AG09309 (cell line): ENCODE measurements around the gene LIMK2.

ENCODE experiments used
- DNase-seq: peaks from one replicate; pipeline ENCODE4 v3.0.0-alpha.2; 2010; ENCODE audit warnings: low read depth
- H3K4me3 ChIP-seq: 2 replicates; pipeline ENCODE4 v1.5.1; 2011; ENCODE audit warnings: mild to moderate bottlenecking, low read depth, low read length, moderate library complexity; ENCODE audit not compliant: control insufficient read depth
- TF ChIP-seq, protein P1 (sequence below): IDR thresholded peaks from 2 replicates; pipeline ENCODE4 v1.5.1; 2011; ENCODE audit warnings: mild to moderate bottlenecking, low read depth, low read length, inconsistent platforms; ENCODE audit not compliant: insufficient read depth, control insufficient read depth; ENCODE audit errors: missing control alignments

LIMK2 gene

DNA sequence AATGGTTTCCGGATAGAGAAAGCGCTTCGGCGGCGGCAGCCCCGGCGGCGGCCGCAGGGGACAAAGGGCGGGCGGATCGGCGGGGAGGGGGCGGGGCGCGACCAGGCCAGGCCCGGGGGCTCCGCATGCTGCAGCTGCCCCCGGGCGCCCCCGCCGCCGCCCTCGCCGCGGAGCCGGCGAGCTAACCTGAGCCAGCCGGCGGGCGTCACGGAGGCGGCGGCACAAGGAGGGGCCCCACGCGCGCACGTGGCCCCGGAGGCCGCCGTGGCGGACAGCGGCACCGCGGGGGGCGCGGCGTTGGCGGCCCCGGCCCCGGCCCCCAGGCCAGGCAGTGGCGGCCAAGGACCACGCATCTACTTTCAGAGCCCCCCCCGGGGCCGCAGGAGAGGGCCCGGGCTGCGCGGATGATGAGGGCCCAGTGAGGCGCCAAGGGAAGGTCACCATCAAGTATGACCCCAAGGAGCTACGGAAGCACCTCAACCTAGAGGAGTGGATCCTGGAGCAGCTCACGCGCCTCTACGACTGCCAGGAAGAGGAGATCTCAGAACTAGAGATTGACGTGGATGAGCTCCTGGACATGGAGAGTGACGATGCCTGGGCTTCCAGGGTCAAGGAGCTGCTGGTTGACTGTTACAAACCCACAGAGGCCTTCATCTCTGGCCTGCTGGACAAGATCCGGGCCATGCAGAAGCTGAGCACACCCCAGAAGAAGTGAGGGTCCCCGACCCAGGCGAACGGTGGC is 64.5 kb downstream of the LIMK2 start:
- no peak for DNase-seq
- no peak overlapping the region for H3K4me3 ChIP-seq
- TF ChIP-seq, protein P1, sequence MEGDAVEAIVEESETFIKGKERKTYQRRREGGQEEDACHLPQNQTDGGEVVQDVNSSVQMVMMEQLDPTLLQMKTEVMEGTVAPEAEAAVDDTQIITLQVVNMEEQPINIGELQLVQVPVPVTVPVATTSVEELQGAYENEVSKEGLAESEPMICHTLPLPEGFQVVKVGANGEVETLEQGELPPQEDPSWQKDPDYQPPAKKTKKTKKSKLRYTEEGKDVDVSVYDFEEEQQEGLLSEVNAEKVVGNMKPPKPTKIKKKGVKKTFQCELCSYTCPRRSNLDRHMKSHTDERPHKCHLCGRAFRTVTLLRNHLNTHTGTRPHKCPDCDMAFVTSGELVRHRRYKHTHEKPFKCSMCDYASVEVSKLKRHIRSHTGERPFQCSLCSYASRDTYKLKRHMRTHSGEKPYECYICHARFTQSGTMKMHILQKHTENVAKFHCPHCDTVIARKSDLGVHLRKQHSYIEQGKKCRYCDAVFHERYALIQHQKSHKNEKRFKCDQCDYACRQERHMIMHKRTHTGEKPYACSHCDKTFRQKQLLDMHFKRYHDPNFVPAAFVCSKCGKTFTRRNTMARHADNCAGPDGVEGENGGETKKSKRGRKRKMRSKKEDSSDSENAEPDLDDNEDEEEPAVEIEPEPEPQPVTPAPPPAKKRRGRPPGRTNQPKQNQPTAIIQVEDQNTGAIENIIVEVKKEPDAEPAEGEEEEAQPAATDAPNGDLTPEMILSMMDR: no peak

DNA sequence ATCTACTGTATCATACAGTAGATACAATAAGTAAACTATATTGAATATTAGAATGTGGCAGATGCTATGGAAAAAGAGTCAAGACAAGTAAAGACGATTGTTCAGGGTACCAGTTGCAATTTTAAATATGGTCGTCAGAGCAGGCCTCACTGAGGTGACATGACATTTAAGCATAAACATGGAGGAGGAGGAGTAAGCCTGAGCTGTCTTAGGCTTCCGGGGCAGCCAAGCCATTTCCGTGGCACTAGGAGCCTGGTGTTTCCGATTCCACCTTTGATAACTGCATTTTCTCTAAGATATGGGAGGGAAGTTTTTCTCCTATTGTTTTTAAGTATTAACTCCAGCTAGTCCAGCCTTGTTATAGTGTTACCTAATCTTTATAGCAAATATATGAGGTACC is 65.6 kb downstream of the LIMK2 start:
- TF ChIP-seq, protein P1: no peak

DNA sequence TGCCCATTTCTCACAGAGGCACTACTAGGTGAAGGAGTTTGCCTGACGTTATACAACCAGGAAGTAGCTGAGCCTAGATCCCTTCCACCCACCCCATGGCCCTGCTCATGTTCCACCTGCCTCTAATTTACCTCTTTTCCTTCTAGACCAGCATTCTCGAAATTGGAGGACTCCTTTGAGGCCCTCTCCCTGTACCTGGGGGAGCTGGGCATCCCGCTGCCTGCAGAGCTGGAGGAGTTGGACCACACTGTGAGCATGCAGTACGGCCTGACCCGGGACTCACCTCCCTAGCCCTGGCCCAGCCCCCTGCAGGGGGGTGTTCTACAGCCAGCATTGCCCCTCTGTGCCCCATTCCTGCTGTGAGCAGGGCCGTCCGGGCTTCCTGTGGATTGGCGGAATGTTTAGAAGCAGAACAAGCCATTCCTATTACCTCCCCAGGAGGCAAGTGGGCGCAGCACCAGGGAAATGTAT is 66.1 kb downstream of the LIMK2 start:
- no peak for DNase-seq
- H3K4me3 ChIP-seq: no peak overlapping the region
- TF ChIP-seq, protein P1: no peak

More for the DNA sequence above, 65.6 kb downstream of the LIMK2 start:
- no peak for DNase-seq
- no peak overlapping the region for H3K4me3 ChIP-seq

DNA sequence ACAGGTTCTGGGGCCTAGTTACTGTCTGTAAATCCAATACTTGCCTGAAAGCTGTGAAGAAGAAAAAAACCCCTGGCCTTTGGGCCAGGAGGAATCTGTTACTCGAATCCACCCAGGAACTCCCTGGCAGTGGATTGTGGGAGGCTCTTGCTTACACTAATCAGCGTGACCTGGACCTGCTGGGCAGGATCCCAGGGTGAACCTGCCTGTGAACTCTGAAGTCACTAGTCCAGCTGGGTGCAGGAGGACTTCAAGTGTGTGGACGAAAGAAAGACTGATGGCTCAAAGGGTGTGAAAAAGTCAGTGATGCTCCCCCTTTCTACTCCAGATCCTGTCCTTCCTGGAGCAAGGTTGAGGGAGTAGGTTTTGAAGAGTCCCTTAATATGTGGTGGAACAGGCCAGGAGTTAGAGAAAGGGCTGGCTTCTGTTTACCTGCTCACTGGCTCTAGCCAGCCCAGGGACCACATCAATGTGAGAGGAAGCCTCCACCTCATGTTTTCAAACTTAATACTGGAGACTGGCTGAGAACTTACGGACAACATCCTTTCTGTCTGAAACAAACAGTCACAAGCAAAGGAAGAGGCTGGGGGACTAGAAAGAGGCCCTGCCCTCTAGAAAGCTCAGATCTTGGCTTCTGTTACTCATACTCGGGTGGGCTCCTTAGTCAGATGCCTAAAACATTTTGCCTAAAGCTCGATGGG is 66.7 kb downstream of the LIMK2 start:
- no peak for DNase-seq
- TF ChIP-seq, protein P1: no peak
- no peak overlapping the region for H3K4me3 ChIP-seq

DNA sequence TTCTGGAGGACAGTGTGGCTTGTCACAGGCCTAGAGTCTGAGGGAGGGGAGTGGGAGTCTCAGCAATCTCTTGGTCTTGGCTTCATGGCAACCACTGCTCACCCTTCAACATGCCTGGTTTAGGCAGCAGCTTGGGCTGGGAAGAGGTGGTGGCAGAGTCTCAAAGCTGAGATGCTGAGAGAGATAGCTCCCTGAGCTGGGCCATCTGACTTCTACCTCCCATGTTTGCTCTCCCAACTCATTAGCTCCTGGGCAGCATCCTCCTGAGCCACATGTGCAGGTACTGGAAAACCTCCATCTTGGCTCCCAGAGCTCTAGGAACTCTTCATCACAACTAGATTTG is 67.2 kb downstream of the LIMK2 start:
- TF ChIP-seq, protein P1: no peak
- no peak overlapping the region for H3K4me3 ChIP-seq
- DNase-seq: no peak

DNA sequence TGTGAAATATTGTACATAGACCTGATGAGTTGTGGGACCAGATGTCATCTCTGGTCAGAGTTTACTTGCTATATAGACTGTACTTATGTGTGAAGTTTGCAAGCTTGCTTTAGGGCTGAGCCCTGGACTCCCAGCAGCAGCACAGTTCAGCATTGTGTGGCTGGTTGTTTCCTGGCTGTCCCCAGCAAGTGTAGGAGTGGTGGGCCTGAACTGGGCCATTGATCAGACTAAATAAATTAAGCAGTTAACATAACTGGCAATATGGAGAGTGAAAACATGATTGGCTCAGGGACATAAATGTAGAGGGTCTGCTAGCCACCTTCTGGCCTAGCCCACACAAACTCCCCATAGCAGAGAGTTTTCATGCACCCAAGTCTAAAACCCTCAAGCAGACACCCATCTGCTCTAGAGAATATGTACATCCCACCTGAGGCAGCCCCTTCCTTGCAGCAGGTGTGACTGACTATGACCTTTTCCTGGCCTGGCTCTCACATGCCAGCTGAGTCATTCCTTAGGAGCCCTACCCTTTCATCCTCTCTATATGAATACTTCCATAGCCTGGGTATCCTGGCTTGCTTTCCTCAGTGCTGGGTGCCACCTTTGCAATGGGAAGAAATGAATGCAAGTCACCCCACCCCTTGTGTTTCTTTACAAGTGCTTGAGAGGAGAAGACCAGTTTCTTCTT is 67.9 kb downstream of the LIMK2 start:
- DNase-seq: no peak
- TF ChIP-seq, protein P1: no peak
- H3K4me3 ChIP-seq: no peak overlapping the region
